Breast epithelium (tissue), 3 donors: ENCODE data around the gene ABLIM2.

Experiments
- CTCF ChIP-seq, 3 donors: fragments of 450-650 bp; IDR thresholded peaks; one replicate each; pipeline ENCODE4 v1.5.1; 2016 to 2017; ENCODE audit warnings: antibody characterized with exemption in 3 of 3, mild to moderate bottlenecking in 3 of 3, moderate library complexity in 3 of 3
- POLR2A ChIP-seq: fragments of 450-650 bp; IDR thresholded peaks from one replicate; pipeline ENCODE4 v1.6.1; 2016; ENCODE audit warnings: antibody characterized with exemption, mild to moderate bottlenecking, moderate library complexity
- POLR2AphosphoS5 ChIP-seq, 3 donors: sonication (generic); formaldehyde crosslinking; IDR thresholded peaks; one replicate each; pipeline ENCODE4 v1.6.1; 2017; ENCODE audit warnings: antibody characterized with exemption in 3 of 3

DNA sequence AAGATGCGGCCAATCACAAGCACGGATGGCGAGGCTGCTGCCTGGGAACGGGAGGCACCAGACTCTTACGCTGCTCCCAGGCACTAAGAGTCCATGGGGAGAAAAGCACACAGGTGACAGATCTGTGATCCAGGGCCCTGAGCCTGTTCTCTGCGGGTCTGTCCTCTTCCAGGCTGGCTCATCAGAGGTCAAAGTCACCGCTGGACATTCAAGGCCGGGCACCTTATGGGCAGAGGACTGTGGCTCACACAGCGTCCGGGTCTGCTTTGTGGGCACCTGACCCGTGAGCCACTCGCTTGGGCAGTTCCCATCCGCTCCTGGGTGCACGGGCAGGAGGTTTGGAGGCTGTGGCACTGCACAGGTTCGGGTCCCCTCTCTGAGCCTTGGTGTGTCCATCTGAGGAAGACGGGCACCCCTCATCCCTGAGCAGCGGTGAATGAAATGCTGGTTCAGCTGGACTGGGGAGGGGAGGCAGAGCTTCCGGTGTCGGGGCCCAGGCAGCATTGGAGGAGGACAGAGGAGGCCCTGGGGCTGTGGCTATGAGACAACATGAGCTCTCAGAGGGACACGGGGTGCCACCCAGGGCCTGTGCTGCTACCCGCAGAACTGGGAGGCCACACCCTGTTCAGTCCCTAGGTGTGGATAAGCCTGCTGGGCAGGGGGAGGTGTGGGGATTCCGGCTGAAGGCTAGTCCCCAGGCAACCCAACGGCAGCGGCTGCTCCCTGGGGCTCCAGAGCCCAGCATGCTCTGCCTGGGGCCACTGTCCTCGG is 157.7 kb downstream of the ABLIM2 start:
- TF ChIP-seq CTCF (IDR thresholded peaks at IDR 0.05) (no peak), POLR2A (no peak), POLR2AphosphoS5 (IDR thresholded peaks at IDR 0.05) (no peak)
